Measurements from ENCODE around the gene ZCCHC4.

DNA sequence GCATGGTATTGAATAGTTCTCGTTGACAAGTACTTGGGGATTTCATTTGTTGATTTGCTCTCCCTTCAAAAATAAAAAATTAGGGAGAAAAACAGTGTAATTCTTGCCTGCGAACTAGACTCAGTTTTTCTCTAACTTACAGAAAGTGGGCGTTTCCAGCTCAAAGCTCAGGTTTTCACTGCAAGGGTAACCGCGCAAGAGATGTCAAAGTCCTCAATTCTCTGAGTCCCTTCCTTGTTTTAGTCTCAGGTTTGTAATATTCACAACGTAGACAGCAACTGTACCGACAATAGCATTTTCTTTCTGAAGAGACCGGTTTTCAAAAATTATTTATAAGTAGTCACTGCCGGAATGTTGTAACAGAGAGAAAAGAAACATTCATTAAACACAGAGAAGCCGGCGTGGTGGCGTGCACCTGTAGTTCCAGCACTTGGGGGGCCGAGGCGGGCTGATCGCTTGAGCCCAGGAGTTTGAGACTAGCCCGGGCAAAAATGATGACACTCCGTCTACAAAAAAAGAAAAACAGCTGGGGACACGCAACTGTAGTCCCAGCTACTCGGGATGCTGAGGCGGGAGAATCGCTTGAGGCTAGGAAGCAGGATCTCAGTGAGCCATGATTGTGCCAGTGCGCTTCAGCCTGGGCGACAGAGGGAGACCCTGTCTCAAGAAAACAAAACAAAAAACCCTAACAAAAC lies 774 bp downstream of the ZCCHC4 start:
- TF ChIP-seq ARNTL (CRISPR knock-in tag; IDR thresholded peaks at IDR 0.05; ENCODE audit: borderline replicate concordance, low read depth) = no peak
- TF ChIP-seq, protein P1, sequence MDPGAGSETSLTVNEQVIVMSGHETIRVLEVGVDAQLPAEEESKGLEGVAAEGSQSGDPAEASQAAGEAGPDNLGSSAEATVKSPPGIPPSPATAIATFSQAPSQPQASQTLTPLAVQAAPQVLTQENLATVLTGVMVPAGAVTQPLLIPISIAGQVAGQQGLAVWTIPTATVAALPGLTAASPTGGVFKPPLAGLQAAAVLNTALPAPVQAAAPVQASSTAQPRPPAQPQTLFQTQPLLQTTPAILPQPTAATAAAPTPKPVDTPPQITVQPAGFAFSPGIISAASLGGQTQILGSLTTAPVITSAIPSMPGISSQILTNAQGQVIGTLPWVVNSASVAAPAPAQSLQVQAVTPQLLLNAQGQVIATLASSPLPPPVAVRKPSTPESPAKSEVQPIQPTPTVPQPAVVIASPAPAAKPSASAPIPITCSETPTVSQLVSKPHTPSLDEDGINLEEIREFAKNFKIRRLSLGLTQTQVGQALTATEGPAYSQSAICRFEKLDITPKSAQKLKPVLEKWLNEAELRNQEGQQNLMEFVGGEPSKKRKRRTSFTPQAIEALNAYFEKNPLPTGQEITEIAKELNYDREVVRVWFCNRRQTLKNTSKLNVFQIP (CRISPR knock-in tag; IDR thresholded peaks at IDR 0.05; ENCODE audit: borderline replicate concordance, low read depth) = no peak
- no peak for TF ChIP-seq RARB (CRISPR knock-in tag; IDR thresholded peaks at IDR 0.05)
- TF ChIP-seq, protein P2, sequence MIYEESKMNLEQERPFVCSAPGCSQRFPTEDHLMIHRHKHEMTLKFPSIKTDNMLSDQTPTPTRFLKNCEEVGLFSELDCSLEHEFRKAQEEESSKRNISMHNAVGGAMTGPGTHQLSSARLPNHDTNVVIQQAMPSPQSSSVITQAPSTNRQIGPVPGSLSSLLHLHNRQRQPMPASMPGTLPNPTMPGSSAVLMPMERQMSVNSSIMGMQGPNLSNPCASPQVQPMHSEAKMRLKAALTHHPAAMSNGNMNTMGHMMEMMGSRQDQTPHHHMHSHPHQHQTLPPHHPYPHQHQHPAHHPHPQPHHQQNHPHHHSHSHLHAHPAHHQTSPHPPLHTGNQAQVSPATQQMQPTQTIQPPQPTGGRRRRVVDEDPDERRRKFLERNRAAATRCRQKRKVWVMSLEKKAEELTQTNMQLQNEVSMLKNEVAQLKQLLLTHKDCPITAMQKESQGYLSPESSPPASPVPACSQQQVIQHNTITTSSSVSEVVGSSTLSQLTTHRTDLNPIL (CRISPR knock-in tag; IDR thresholded peaks at IDR 0.05; ENCODE audit: low read depth) = no peak
- no peak for TF ChIP-seq GLIS3 (CRISPR knock-in tag; IDR thresholded peaks at IDR 0.05)

Measured in SK-N-SH treated with all-trans-retinoic acid at 6 μM for 48 hours (cell line).